ENCODE results near the gene ST8SIA3.

DNA sequence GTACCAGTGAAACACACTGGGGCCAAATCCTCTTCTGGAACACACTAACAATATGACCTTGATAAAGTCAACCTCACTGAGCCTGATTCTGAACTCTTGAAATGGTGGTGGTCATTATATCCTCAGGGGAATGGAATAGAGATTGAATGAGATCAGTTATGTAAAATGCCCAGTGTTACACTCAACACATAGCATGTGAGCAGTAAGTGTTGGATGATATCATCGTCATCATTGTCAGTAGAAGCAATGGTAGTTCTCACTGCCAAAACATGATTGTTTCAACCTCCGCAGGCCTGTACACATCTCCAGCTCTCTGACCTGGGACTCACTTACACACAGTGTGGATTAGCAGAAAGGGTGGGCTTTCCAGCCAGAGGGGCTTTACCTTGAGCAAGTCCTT, 5.5 kb upstream of the ST8SIA3 start:
- TF ChIP-seq EZH2 (IDR thresholded peaks at IDR 0.05; ENCODE audit: insufficient read depth, poor library complexity, severe bottlenecking) (no peak), EZH2phosphoT487 (IDR thresholded peaks at IDR 0.05; ENCODE audit: insufficient read depth, low read depth) (no peak)

Data from GM23248 (cell line).